Measurements from ENCODE around the gene SPDYE2.
"Not testable (repeated sequence)": the region's sequence is repeated elsewhere in the genome, so short reads cannot be mapped to it uniquely, and the experiment has no call there.

Gene SPDYE2

DNA sequence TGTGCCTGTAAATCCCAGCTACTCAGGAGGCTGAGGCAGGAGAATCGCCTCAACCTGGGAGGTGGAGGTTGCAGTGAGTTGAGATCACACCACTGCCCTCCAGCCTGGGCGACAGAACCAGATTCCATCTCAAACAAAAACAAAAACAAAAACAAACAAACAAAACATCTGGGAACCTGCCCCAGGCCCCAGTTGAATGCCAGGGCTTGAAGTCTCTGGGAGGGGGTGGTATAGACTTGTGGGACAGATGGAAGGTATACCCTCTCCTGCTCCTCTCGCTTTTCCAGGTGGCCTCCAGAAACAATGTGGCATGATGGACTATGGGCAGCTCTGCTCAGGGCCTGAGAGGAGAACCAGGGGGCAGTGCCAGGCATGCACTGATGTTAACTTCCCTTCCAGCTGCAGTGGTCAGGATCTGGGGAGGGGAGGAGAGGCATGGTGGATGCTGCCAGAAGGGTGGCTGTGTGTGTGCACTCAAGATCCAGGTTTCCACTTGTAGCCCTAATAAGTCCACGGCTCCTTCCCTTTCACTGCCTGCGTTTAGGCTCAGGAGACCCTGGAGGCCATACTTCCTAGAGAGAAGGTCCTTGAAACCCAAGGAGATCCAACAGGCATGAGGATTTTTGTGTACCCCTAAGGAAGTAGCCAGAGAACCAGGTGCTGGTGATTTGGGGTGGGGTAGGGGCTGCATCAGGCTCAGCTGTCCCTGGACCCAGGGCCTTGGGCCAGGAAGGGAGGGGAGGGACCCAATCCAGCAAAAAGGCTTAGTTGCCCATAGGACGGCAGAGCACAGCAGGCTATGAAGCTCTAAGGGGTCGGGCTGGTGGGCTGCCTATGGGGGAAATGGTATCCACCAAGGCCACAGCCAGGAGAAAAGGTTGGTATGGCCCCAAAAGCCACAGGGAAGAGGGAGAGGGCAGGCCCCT lies 26.6 kb downstream of the SPDYE2 start:
- H3K36me3 Mint-ChIP-seq (ENCODE audit: low read depth); H3K4me3 Mint-ChIP-seq; H3K4me1 Mint-ChIP-seq (ENCODE audit: low read depth); H3K27ac Mint-ChIP-seq; H3K9me3 Mint-ChIP-seq; H3K27me3 Mint-ChIP-seq: not testable (repeated sequence)

DNA sequence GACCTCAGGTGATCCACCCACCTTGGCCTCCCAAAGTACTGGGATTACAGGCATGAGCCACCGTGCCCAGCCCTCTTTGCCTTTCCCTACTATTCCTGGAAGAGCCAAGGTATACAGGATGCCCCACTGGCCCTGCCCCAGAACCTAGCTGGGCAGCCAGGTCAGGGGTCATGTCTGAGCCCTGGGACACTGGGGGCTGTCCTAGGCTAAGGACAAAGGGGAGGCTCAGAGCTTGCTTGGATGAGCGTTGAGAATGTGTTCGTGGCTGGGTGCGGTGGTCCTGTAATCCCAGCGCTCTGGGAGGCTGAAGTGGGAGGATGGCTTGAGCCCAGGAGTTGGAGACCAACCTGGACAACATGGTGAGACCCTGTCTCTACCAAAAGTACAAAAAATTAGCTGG lies 27.5 kb downstream of the SPDYE2 start:
- H3K4me3 Mint-ChIP-seq; H3K4me1 Mint-ChIP-seq (ENCODE audit: low read depth); H3K27me3 Mint-ChIP-seq; H3K36me3 Mint-ChIP-seq (ENCODE audit: low read depth); H3K27ac Mint-ChIP-seq; H3K9me3 Mint-ChIP-seq: not testable (repeated sequence)

DNA sequence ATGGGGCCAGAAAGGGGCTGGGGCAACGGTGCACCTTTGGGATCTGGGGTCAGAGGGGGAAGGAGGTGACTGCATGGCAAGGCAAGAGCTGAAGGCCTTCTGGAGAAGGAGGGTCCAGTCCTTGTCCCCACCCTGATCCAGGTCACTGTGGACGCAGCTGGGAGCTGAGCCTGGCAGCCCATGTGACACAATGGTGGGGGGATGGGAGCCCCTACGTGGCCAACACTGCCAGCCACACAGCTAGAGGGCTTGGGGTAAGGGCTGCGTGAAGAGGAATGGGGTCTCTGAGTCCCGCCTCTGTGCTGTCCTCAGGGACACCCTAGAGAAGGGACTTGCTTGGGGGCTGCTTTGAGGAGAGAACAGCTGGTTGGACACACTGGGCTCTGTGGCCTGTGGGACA lies 30.7 kb downstream of the SPDYE2 start:
- not testable (repeated sequence) for H3K4me1 Mint-ChIP-seq (ENCODE audit: low read depth); H3K27ac Mint-ChIP-seq; H3K4me3 Mint-ChIP-seq; H3K27me3 Mint-ChIP-seq; H3K36me3 Mint-ChIP-seq (ENCODE audit: low read depth); H3K9me3 Mint-ChIP-seq

DNA sequence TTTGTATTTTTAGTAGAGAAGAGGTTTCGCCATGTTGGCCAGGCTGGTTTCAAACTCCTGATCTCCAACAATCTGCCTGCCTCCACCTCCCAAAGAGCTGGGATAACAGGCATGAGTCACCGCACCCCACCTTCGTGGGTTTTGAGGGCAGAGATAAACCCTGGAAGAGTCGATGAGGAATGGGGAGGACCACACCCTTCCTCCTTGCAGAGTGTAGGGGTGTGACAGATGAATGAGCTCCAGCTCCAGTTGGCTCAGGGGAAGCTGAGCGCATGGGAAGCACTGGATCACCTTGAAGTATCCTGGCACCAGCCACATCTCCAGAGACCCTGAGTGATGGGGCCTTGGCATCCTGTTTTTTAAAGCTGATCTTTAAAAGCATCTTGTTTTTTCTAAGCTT lies 32.5 kb downstream of the SPDYE2 start:
- H3K9me3 Mint-ChIP-seq; H3K36me3 Mint-ChIP-seq (ENCODE audit: low read depth); H3K4me3 Mint-ChIP-seq; H3K4me1 Mint-ChIP-seq (ENCODE audit: low read depth); H3K27me3 Mint-ChIP-seq; H3K27ac Mint-ChIP-seq: not testable (repeated sequence)

DNA sequence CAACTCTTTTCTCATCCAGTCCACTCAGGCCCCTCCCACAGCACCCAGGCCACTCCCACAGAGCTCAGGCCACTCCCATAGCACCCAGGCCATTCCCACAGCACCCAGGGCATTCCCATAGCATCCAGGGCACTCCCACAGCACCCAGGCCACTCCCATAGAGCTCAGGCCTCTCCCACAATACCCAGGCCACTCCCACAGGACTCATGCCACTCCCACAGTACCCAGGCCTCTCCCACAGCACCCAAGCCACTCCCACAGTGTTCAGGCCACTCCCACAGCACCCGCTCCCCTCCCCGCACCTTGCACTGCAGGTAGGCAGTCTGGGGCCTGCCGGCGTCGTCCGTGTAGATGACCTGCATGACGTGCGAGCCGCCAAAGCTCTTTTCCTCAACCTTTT lies 38.8 kb downstream of the SPDYE2 start:
- not testable (repeated sequence) for H3K27ac Mint-ChIP-seq; H3K27me3 Mint-ChIP-seq; H3K4me3 Mint-ChIP-seq; H3K9me3 Mint-ChIP-seq; H3K36me3 Mint-ChIP-seq (ENCODE audit: low read depth); H3K4me1 Mint-ChIP-seq (ENCODE audit: low read depth)

DNA sequence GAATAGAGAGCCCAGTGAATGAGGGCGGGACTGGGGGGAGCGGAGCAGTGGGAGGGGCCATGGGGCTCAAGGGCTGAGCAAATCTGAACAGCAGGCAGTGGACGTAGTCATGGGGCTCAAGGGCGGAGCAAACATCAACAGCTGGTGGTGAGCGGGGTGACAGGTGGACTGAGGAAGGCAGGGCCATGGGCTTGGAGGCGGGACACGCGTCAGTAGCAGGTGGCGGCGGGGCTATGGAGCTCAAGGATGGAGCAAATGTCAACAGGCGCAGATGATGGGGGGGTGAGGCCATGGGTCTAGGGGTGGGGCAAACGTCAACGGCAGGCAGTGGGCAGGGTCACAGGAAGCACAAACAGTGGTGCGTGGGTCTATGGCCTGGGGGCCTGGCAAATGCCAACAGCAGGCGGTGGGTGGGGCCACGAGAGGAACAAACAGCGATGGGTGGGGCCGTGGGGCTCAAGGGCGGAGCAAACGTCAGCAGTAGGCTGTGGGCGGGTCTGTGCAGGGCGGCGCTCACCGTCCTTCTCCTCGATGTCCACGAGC lies 41.5 kb downstream of the SPDYE2 start:
- not testable (repeated sequence) for H3K27ac Mint-ChIP-seq; H3K27me3 Mint-ChIP-seq; H3K4me3 Mint-ChIP-seq; H3K4me1 Mint-ChIP-seq (ENCODE audit: low read depth); H3K36me3 Mint-ChIP-seq (ENCODE audit: low read depth); H3K9me3 Mint-ChIP-seq

DNA sequence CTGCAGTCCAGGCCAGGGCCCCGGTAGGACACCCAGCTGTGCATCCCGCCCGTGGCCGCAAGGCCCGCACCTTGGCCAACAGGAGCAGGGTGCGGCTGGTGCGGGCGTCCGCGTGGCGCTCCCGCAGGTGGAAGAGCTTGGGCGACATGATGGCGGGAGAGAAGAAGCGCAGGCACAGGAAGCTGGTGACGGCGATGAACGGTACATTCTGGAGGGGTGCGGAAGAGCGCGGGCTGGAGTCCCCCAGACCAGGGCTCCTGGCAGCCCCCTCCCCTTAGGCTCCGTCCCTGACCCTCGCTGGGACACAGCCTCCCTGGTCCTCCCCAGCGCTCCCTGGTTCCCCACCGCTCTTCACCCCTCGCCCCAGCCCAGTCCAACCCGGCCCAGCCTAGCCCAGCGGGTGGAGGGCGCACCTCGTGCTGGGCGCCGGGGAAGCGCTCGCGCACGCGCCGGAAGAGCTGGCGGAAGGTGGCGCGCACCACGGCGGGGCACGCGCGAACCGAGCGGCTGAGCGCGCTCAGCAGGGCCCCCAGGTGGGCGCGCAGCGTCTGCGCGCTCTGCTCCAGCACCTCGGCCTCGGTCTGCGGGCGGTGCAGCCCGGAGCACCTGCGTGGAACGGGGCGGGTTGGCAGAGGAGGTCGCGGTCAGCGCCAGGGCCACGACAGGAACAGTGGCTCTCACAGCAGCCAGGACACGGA lies 42.8 kb downstream of the SPDYE2 start:
- H3K27ac Mint-ChIP-seq; H3K27me3 Mint-ChIP-seq; H3K4me3 Mint-ChIP-seq; H3K36me3 Mint-ChIP-seq (ENCODE audit: low read depth); H3K4me1 Mint-ChIP-seq (ENCODE audit: low read depth); H3K9me3 Mint-ChIP-seq: not testable (repeated sequence)

DNA sequence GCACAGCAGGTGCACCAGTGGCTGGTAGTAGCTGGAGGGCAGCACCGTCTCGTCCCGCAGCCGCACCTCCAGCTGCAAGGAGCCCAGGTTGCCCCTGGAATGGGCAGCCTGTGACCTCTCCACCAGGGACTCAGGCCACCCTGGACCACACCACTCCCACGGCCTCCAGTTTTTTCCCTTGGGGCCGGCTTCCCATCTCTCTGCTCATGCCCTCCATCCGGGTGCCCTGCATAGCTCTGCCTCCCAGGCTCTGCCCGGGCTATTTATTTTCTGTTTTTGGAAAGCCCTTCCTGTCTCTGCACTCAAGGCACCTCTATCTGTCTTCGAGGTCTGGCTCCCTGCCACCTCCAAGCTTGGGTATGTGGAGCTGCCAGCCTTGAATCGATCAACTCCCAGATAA lies 45.0 kb downstream of the SPDYE2 start:
- H3K36me3 Mint-ChIP-seq (ENCODE audit: low read depth); H3K27me3 Mint-ChIP-seq; H3K9me3 Mint-ChIP-seq: not testable (repeated sequence)

DNA sequence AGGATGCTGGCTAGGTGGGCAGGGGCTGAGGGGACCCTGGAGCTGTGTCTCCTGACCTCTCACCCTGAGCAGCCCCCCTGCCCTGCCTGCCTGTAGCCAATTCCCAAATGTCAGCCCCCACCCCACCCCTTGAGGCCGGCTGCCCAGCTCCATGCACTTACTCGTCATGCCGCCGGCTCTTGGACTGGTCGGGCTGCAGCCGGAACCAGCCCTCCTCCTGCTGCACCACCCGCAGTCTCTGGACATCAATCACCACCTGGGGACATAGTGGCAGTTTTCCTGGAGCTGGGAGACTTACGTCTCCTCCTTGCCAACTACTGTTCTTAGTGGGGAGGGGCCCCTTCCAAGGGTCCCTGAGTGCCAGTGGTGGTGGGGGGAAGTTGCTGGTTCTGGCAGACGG lies 48.7 kb downstream of the SPDYE2 start:
- H3K4me1 Mint-ChIP-seq (ENCODE audit: low read depth); H3K9me3 Mint-ChIP-seq; H3K36me3 Mint-ChIP-seq (ENCODE audit: low read depth); H3K27me3 Mint-ChIP-seq; H3K4me3 Mint-ChIP-seq; H3K27ac Mint-ChIP-seq: not testable (repeated sequence)

More for the DNA sequence above, 45.0 kb downstream of the SPDYE2 start:
- H3K4me3 Mint-ChIP-seq; H3K4me1 Mint-ChIP-seq (ENCODE audit: low read depth); H3K27ac Mint-ChIP-seq: not testable (repeated sequence)

DNA sequence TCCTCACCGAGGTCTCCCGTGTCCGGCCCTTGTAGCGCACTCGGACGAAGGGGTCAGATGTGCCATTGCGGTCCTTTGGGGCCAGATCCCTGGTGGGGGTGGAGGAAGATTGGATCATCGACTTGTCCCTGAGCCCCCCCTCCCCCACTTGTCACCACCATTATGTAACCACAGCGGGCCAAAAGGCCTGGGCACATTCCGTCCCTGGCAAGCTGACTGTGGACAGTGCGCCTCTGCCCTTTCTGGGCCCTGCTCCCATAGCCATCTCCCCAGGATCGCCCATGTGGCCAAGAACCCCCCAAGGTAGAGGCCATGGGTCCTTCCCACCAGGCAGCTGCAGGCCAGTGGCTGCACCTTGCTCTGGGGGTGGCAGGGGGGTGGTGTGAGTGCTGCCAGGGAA lies 51.3 kb downstream of the SPDYE2 start:
- not testable (repeated sequence) for H3K27ac Mint-ChIP-seq; H3K36me3 Mint-ChIP-seq (ENCODE audit: low read depth); H3K27me3 Mint-ChIP-seq; H3K4me3 Mint-ChIP-seq; H3K9me3 Mint-ChIP-seq; H3K4me1 Mint-ChIP-seq (ENCODE audit: low read depth)

DNA sequence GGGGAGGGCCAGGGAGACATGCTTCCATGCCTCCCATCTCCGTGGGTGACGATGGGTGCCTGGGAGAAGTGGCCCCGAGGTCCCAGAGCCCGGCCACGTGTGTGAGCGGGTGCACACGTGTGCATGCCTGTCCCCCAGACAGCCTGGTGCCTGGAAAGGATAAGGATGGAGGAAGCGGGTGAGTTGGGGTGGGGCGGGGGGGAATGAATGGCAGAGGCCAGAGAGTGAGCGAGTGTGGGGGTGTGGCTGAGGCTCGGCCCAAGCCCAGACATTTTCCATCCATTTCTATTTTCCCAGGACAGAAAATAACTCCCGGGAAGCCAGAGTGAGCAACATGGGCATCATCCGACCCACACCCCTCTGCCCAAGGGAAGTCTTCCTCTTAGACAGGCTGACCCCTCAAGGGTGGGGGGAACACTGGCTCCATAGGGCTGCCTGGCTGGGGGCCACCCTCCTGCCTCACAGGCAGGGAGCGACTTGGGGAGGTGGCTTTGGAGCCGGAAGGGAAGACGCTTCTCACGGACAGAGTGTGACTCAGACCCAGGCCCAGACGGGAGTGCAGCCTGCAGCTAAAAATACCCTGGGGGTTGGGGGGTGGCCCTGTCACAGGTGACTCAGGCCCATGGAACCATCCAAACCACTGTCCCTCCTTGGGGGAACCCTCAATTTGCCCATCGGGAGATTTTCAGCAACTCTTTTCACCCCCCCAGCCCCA lies 53.6 kb downstream of the SPDYE2 start:
- H3K4me1 Mint-ChIP-seq (ENCODE audit: low read depth); H3K4me3 Mint-ChIP-seq; H3K27me3 Mint-ChIP-seq; H3K27ac Mint-ChIP-seq; H3K9me3 Mint-ChIP-seq; H3K36me3 Mint-ChIP-seq (ENCODE audit: low read depth): not testable (repeated sequence)

DNA sequence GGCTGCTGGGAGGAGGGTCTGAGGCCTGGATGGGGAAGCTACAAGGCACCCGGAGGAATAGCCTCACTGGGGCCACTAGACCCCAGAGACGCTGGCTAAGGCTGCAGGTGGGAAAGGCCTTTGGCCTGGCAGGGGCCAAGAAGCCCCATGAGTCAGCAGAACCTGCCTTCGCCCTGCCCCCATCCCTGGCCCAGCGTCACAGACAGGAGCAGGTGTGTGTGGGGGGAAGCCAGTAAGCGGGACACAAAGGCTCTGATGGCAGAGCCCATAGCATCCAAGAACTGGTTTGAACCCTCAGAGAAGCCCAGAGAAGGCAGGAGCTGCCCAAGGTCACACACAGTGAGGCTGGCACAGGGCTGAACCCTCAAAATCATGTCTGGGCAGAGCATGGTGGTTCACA lies 55.8 kb downstream of the SPDYE2 start:
- H3K9me3 Mint-ChIP-seq; H3K4me1 Mint-ChIP-seq (ENCODE audit: low read depth); H3K4me3 Mint-ChIP-seq; H3K36me3 Mint-ChIP-seq (ENCODE audit: low read depth); H3K27ac Mint-ChIP-seq; H3K27me3 Mint-ChIP-seq: not testable (repeated sequence)

DNA sequence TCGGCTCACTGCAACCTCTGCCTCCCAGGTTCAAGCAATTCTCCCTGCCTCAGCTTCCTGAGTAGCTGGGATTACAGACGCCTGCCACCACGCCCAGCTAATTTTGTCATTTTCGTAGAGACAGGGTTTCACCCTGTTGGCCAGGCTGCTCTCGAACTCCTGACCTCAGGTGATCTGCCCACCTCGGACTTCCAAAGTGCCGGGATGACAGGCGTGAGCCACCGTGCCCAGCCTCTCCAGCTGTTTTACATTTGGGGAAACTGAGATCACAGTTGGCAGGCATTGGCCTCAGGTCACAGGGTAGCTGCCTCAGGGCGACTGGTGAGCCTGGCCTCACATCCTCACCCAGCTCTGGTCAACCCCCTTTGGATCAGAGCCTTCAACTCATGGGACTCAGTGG lies 58.7 kb downstream of the SPDYE2 start:
- not testable (repeated sequence) for H3K36me3 Mint-ChIP-seq (ENCODE audit: low read depth); H3K27me3 Mint-ChIP-seq; H3K27ac Mint-ChIP-seq; H3K4me1 Mint-ChIP-seq (ENCODE audit: low read depth); H3K4me3 Mint-ChIP-seq; H3K9me3 Mint-ChIP-seq

DNA sequence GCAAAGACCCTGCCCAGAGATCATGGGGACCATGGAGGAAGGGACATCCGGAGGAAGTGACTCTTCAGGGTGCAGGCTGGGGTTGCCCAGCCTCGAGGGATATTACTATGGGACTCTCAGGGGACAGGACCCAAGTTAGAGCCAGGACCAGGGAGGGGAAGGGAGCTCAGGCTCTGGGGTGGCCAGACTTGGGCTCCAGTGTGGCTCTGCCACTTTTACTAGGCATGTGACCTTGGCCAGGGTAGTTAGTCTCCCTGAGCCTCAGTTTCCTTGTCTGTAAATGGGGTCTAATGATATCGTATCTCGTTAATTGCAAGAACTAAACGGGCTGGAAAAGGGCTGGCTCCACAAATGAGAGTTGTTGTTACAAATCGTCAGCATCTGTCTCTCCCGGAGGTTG lies 59.4 kb downstream of the SPDYE2 start:
- not testable (repeated sequence) for H3K36me3 Mint-ChIP-seq (ENCODE audit: low read depth); H3K27ac Mint-ChIP-seq; H3K4me1 Mint-ChIP-seq (ENCODE audit: low read depth); H3K27me3 Mint-ChIP-seq; H3K9me3 Mint-ChIP-seq; H3K4me3 Mint-ChIP-seq

DNA sequence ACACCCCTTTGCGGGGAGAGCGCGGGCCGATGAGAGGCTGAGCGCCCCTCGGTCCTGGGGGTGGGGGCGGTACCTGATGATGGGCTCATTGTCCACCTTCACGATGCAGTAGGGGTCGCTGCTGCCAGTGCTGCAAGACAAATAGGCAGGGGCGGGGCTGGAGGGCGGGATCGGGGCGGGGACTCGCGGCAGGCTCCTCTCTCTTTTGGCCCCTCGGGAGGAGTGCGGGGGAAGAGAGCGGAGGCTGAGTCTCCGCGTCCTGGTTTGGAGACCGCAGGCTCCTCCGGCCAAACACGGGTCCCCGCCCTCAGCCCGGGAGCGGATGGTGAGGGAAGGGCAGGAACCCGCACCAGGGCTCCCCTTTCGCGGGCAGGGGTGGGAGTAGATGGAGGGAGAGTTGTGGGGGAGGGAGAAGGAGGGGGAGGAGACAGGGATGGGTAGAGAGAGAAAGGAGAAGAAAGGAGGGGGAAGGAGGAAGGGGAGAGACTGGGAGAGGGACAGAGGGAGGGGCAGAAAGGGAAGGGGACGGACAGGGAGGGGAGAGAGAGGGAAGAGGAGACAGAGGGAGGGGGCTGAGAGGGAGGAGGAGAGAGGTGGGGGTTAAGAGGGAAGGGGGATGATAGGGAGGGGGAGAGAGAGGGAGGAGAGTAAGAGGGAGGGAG lies 60.1 kb downstream of the SPDYE2 start:
- H3K4me3 Mint-ChIP-seq; H3K9me3 Mint-ChIP-seq; H3K36me3 Mint-ChIP-seq (ENCODE audit: low read depth); H3K4me1 Mint-ChIP-seq (ENCODE audit: low read depth); H3K27me3 Mint-ChIP-seq; H3K27ac Mint-ChIP-seq: not testable (repeated sequence)
